Peyer's patch (tissue), 4 donors: ENCODE data around the gene PNPLA3. TPM values are rescaled to one million over a fixed set of nuclear protein-coding genes. Genes with fewer than 3 reads are reported as not detected.
A peak's percentile ranks its signal among the peaks of the same experiment; 100 is the strongest.

Experiments
- DNase-seq, 3 donors: peaks; one replicate each; pipeline ENCODE4 v3.0.0-alpha.2; 2017 to 2019
- H3K27ac ChIP-seq, 4 donors: fragments of 200-600 bp; sonication (generic); one replicate each; pipeline ENCODE4 v1.5.1; 2016 to 2019
- H3K27me3 ChIP-seq, 2 donors: fragments of 200-600 bp; sonication (generic); one replicate each; pipeline ENCODE4 v1.5.1; 2019
- H3K36me3 ChIP-seq, 3 donors: fragments of 200-600 bp; sonication (generic); one replicate each; pipeline ENCODE4 v1.5.1; 2016 to 2019
- H3K4me1 ChIP-seq, 4 donors: fragments of 200-600 bp; sonication (generic); one replicate each; pipeline ENCODE4 v1.5.1; 2016 to 2019
- H3K4me3 ChIP-seq, 4 donors: fragments of 200-600 bp; sonication (generic); 1 replicate in 3 of 4; 2 replicates in 1 of 4; pipeline ENCODE4 v1.5.1; 2016 to 2019; ENCODE audit warnings: mild to moderate bottlenecking in 1 of 4
- H3K9me3 ChIP-seq, 4 donors: fragments of 200-600 bp; sonication (generic); one replicate each; pipeline ENCODE4 v1.5.1; 2016 to 2019; ENCODE audit warnings: mild to moderate bottlenecking in 1 of 4
- CTCF ChIP-seq, 6 experiments: fragments of 450-650 bp in 4 of 6; fragments of 200-600 bp in 2 of 6; sonication (generic) in 1 of 6; IDR thresholded peaks; one replicate each; pipeline ENCODE4 v1.5.1; 2017 to 2019; ENCODE audit warnings: antibody characterized with exemption in 6 of 6, mild to moderate bottlenecking in 3 of 6, moderate library complexity in 1 of 6
- POLR2A ChIP-seq, 2 donors: fragments of 450-650 bp; IDR thresholded peaks; one replicate each; pipeline ENCODE4 v1.5.1; 2017; ENCODE audit warnings: antibody characterized with exemption in 2 of 2, mild to moderate bottlenecking in 2 of 2, moderate library complexity in 2 of 2
- total RNA-seq, 4 donors: library from RNA; depleted of rRNA; stranded (reverse); fragments of >200 nt; gene quantifications; one replicate each; pipeline ENCODE4 v1.1.0, GENCODE V29; 2016

PNPLA3 gene
- total RNA-seq, 4 donors from 2014 or later, result 0.80 to 6.6 (median 2.5) TPM

GRCh38 chr22:43879901-43880540 lies 43.6 kb upstream of the PNPLA3 start:
- no peaks in the 10 kb centered on the region for H3K9me3 ChIP-seq
- no peaks in the 10 kb centered on the region for H3K27me3 ChIP-seq
- no peak for DNase-seq
- TF ChIP-seq CTCF (IDR thresholded peaks at IDR 0.05), result no peak
- no peak for TF ChIP-seq POLR2A (IDR thresholded peaks at IDR 0.05)
- H3K4me3 ChIP-seq, result no peak overlapping the region
- H3K4me1 ChIP-seq, result no peaks in the 10 kb centered on the region
- H3K27ac ChIP-seq, result no peak overlapping the region
- H3K36me3 ChIP-seq, result no peaks in the 10 kb centered on the region

DNA sequence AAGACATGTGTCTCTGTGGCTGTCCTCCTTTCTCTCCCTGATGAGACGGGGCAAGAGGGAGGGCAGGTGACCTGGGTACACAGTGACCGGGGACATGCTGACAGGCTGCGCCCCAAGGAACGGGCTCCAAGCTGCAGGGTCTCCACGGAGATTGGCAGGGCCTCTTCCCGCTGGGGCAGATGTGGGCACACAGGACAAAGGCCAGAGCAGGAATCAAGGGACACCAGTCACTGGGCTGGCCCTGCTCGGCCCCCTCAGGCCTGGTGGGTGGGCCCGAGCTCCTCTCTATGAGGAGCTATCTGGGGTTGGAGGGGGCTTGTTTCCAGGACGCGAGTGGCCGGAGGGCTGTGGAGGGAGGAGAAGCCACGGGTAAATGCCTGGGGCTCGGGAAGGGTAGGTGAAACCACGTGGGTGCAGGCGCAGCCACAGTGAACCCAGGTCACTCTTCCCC lies 43.0 kb upstream of the PNPLA3 start:
- TF ChIP-seq POLR2A (IDR thresholded peaks at IDR 0.05) (no peak), CTCF (IDR thresholded peaks at IDR 0.05) (no peak)
- H3K27ac ChIP-seq, result no peak overlapping the region
- no peak overlapping the region for H3K4me3 ChIP-seq
- no peaks in the 10 kb centered on the region for H3K9me3 ChIP-seq
- H3K36me3 ChIP-seq, result no peaks in the 10 kb centered on the region
- no peaks in the 10 kb centered on the region for H3K4me1 ChIP-seq
- no peak for DNase-seq
- H3K27me3 ChIP-seq, result no peaks in the 10 kb centered on the region

GRCh38 chr22:43881091-43882061 lies 42.2 kb upstream of the PNPLA3 start:
- no peak for DNase-seq
- H3K4me1 ChIP-seq, result no peaks in the 10 kb centered on the region
- H3K9me3 ChIP-seq, result no peaks in the 10 kb centered on the region
- no peaks in the 10 kb centered on the region for H3K36me3 ChIP-seq
- TF ChIP-seq POLR2A (IDR thresholded peaks at IDR 0.05) (no peak), CTCF (IDR thresholded peaks at IDR 0.05) (no peak)
- no peak overlapping the region for H3K27ac ChIP-seq
- H3K4me3 ChIP-seq, result no peak overlapping the region
- H3K27me3 ChIP-seq, result no peaks in the 10 kb centered on the region

- no peaks in the 10 kb centered on the region for H3K9me3 ChIP-seq
- TF ChIP-seq CTCF (IDR thresholded peaks at IDR 0.05) (no peak), POLR2A (IDR thresholded peaks at IDR 0.05) (no peak)
- no peaks in the 10 kb centered on the region for H3K27me3 ChIP-seq
- H3K4me1 ChIP-seq, result no peaks in the 10 kb centered on the region
- H3K4me3 ChIP-seq, result no peak overlapping the region
- no peaks in the 10 kb centered on the region for H3K36me3 ChIP-seq
- no peak for DNase-seq
- no peak overlapping the region for H3K27ac ChIP-seq
Measured at GRCh38 chr22:43882122-43882767, 41.4 kb upstream of the PNPLA3 start.

DNA sequence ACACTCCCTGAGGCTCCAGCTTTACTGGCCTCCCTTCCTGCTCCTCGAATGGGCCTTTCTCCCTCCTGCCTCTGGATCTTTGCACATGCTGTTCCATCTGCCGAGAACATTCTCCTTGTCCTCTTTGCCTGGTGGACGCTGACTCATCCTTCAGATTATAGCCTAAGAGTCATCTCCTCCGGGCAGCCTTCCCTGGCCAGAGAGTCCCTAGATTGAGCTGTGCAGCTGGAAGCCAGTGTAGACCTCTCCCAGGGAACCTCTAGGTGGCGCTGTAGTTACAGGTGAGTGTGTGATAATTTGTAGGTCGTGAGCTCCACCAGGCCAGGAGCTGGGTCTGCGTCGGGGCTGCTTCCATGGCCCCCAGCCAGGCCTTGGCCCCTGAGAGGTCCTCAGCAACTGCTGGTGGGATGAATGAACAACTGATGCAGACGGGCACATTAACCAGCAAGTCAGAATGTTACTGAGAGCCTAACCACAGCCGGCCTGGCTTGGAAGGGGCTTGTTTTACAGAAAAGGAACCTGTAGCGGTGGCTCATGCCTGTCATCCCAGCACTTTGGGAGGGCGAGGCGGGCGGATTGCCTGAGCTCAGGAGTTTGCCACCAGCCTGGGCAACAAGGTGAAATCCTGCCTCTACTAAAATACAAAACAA lies 40.5 kb upstream of the PNPLA3 start:
- no peaks in the 10 kb centered on the region for H3K9me3 ChIP-seq
- H3K4me1 ChIP-seq, result no peaks in the 10 kb centered on the region
- peak in 2 of 3 donors; percentile 46 to 55 for DNase-seq
- no peak overlapping the region for H3K4me3 ChIP-seq
- TF ChIP-seq POLR2A (IDR thresholded peaks at IDR 0.05) (no peak), CTCF (IDR thresholded peaks at IDR 0.05) (peak in 5 of 6 experiments; percentile 3 to 49 (median 38))
- no peaks in the 10 kb centered on the region for H3K27me3 ChIP-seq
- H3K36me3 ChIP-seq, result no peaks in the 10 kb centered on the region
- H3K27ac ChIP-seq, result no peak overlapping the region
